Mucosa of gallbladder (tissue), 1 donor: Measurements from ENCODE around the gene ADGRG1. TPM values are rescaled to one million over a fixed set of nuclear protein-coding genes. Genes with fewer than 3 reads are reported as not detected.

ENCODE experiments used
- DNase-seq: peaks from one replicate; pipeline ENCODE4 v3.0.0-alpha.2; 2020; ENCODE audit warnings: low spot score
- total RNA-seq: library from RNA; stranded (reverse); gene quantifications from one replicate; pipeline ENCODE4 v1.2.1, GENCODE V29; 2021
- donor health status: DM: no; HTN: no; CAD: no.

ADGRG1 gene
- total RNA-seq, 1 donor from 2014 or later, result 312 TPM

- DNase-seq, result no peak
Observed at GRCh38 chr16:57620335-57621231, 7.8 kb upstream of the ADGRG1 start.

- no peak for DNase-seq
Observed at GRCh38 chr16:57621521-57622271, 6.7 kb upstream of the ADGRG1 start.

GRCh38 chr16:57622361-57623250, 5.8 kb upstream of the ADGRG1 start:
- no peak for DNase-seq

GRCh38 chr16:57623251-57624043, 5.0 kb upstream of the ADGRG1 start:
- DNase-seq, result peak; percentile 58

- DNase-seq, result no peak
Observed at GRCh38 chr16:57624044-57624688, 4.3 kb upstream of the ADGRG1 start.

- DNase-seq, result no peak
Observed at GRCh38 chr16:57624806-57625500, 3.5 kb upstream of the ADGRG1 start.

GRCh38 chr16:57626420-57627170, 1.8 kb upstream of the ADGRG1 start:
- no peak for DNase-seq

- no peak for DNase-seq
Observed at GRCh38 chr16:57627184-57627871, 1.1 kb upstream of the ADGRG1 start.

GRCh38 chr16:57628783-57629293, 408 bp downstream of the ADGRG1 start:
- DNase-seq, result no peak

- DNase-seq, result no peak
Observed at GRCh38 chr16:57629516-57630406, 1.3 kb downstream of the ADGRG1 start.

GRCh38 chr16:57630407-57630797, 2.0 kb downstream of the ADGRG1 start:
- DNase-seq, result no peak

- no peak for DNase-seq
Observed at GRCh38 chr16:57630931-57631845, 2.8 kb downstream of the ADGRG1 start.

- no peak for DNase-seq
Observed at GRCh38 chr16:57632568-57632967, 4.1 kb downstream of the ADGRG1 start.

GRCh38 chr16:57633383-57634064, 5.1 kb downstream of the ADGRG1 start:
- no peak for DNase-seq

- DNase-seq, result no peak
Observed at GRCh38 chr16:57634171-57634570, 5.7 kb downstream of the ADGRG1 start.
